GM21526 (cell line): ENCODE results near the gene GSTO2.
A peak's percentile ranks its signal among the peaks of the same experiment; 100 is the strongest.

Experiments used
- ATAC-seq: cut with Tn5 transposase; IDR thresholded peaks from one replicate; pipeline ENCODE4 v1.9.1; 2021; ENCODE audit warnings: moderate library complexity; ENCODE audit not compliant: unreplicated experiment, low FRiP score

The GSTO2 gene

DNA sequence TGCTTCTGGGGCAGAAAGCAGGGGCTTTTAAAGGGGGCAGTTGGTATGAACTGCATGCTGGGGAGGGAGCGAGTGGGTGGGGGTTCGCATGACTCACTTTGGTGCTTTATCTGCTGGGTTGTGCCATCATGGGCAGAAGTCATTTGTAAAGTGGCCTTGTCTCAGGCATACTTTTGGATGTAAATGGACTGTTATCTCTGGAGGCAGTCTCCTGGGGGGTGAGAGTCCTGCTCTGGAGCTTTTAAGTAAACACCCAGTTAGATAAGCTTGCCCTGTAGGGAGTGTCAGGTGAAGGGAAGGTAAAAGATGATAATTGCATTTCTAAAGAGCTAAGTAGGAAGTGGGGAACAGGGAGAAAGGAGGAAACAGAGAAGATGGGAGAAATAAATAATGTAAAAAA is 15.9 kb upstream of the GSTO2 start:
- ATAC-seq: no peak

GRCh38 chr10:104253606-104254410 is 15.2 kb upstream of the GSTO2 start:
- ATAC-seq: no peak

- peak; percentile 69 for ATAC-seq
Observed at GRCh38 chr10:104254493-104255310, 14.3 kb upstream of the GSTO2 start, which contains the start of gene GSTO1. Gene GSTO1 (plus strand): TSS chr10:104254892. CDS start chr10:104254929, 37 bp downstream.

DNA sequence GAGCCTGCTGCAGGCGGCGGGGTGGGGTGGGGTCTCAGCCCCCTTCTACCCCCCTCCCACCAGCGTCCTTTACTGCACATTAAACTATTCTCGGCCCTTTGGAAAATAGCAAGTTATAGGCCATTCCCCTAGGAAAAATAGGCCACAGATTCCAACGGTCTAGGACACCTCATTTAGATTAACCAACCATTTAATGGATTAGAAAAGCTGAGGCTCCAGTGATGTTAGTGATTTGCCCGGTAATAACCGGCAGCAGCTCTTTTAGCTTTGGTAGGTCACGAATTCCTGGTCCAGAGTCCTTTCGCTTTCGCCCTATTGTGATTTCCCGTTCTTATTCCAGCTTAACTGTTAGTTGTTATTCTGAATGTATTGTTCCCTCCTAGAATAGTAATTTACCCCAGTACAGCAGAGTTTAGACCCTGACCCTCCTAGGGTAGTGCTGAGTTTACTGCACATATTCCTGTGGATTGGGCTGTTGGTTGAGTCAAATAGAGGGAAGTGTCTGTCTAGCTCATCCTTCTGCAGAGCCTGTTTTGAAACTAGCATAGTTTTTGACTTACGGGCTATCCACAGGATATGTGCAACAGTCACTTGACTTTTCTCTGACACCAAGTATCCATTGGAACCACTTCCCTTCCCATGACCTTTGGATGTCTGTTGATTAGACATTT is 13.5 kb upstream of the GSTO2 start:
- peak; percentile 42 for ATAC-seq

GRCh38 chr10:104256335-104256961 is 12.5 kb upstream of the GSTO2 start:
- no peak for ATAC-seq

DNA sequence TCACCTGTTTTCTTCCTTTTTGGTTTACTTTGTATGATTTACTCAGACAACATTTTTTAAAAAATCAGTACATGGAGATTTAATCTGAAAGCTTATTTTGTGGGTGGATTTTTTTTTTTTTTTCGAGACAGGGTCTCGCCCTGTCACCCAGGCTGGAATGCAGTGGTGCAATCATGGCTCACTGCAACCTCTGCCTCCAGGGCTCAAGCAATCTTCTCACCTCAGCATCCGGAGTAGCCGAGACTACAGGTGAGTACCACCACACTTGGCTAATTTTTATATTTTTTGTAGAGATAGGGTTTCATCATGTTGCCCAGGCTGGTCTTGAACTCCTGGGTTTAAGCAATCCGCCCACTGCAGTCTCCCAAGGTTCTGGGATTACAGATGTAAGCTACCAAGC is 11.7 kb upstream of the GSTO2 start:
- ATAC-seq: no peak

DNA sequence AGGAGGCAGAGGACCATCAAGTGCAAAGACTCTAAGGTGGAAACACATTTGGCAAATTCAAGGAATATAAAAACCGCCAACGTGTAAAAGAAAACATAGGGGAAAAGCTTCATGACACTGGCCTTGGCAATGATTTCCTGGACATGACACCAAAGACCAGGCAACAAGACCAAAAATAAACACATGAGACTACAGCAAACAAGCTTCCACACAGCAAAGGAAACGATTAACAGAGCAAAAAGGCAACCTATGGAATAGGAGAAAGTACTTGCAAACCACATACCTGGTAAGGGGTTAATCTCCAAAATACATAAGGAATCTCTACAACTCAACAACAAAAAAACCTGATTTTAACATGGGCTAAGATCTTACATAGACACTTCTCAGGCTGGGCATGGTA is 10.8 kb upstream of the GSTO2 start:
- ATAC-seq: no peak

DNA sequence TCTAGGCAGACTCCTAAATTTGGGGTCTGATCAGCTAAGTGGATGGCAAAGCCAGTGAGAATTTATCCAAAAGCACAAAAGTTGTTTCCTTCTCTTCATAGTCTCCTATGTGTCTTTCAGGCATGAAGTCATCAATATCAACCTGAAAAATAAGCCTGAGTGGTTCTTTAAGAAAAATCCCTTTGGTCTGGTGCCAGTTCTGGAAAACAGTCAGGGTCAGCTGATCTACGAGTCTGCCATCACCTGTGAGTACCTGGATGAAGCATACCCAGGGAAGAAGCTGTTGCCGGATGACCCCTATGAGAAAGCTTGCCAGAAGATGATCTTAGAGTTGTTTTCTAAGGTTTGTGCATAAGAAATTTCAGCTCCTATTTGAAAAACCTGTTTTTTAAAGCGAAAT is 9.5 kb upstream of the GSTO2 start:
- no peak for ATAC-seq

GRCh38 chr10:104259999-104260774 is 8.8 kb upstream of the GSTO2 start:
- ATAC-seq: no peak

GRCh38 chr10:104260775-104261115 is 8.2 kb upstream of the GSTO2 start:
- ATAC-seq: no peak

DNA sequence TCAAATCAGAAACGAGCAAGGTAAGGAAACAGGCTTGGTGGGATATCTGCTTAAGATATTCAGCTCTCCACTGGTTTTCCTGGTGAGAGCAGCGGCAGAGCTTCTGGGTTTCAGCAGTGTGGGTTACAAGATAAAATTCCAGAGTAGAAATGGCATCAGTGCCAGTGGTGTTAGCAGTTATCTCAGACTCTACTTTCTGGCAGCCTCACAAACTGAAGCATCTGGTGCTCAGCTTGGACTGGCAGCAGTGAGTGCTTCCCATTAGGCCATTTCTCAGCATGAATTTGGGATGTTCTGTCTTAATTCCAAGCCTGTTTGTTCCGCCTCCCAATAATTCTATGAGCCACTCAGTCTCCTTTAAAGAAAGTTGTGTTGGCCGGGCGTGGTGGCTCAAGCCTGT is 6.9 kb upstream of the GSTO2 start:
- ATAC-seq: no peak

DNA sequence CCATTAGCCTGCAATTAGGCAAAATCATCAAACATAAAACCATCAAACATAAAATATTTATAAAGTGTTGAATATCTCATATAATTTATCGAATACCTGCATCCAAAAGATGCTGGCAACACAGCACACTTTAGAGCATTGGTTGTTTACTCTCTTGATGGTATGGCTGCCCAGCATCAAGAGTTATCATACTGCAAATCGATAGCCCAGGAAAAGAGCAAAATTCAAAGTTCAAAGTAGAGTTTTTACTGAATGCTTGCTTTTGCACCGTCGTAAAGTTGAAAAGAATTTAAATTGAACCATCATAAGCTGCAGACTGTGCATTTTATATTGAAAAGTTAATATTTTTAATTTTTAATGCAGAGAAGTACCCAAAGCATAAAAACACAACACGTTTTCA is 4.2 kb upstream of the GSTO2 start:
- ATAC-seq: no peak

GRCh38 chr10:104267721-104268404 is 1.1 kb upstream of the GSTO2 start:
- no peak for ATAC-seq

DNA sequence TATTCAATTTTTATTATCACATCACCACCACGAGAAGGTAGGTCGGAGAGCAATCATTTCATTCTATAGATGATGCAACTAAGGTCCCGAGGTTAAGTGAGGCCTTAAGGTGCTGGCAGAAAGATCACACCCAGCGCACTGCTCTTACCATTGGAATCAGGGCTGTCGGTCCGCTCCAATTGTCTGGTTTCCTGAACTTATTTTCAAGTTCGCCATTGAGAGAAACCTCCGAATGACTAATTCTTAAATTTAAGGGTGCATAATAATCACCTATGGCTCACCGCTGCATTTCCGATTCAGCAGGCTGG is 625 bp upstream of the GSTO2 start:
- ATAC-seq: no peak

GRCh38 chr10:104273286-104273685 is 4.3 kb downstream of the GSTO2 start:
- ATAC-seq: no peak

DNA sequence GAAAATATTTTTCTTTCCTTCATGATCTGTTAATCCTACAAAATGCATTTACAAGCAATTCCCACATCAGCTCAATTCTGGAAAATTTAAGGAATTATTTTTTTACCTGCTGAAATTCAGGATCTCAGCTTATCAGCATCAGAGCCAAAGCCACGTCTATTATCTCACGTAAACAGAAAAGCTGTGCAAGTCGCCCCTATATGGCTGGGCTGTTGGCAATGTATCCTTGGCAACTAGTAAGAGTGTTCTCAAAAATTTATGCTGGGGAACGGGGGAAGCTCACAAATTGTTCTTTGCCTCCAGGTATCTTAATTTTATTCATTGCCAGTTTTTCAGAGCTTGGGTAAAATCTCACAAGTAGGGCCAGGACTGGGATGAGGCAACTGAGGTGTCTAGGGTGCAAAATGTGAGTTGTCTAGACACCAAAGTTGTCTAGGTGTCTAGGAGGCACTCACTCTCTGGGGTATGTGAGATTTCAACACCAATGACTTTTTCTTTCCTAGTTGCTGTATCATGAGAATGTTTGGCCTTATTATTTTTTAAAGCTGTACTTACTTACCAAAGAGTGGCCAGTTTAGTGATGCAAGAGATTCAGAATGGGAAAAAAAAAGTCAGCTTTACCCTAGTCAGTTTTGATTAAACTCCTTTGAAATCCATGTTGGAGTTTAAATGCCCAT is 5.1 kb downstream of the GSTO2 start:
- no peak for ATAC-seq

- peak; percentile 91 for ATAC-seq
Observed at GRCh38 chr10:104274762-104275721, 6.1 kb downstream of the GSTO2 start.

GRCh38 chr10:104276192-104276591 is 7.2 kb downstream of the GSTO2 start:
- ATAC-seq: no peak
